ENCODE measurements around the gene PAX6. TPM values are rescaled to one million over a fixed set of nuclear protein-coding genes. Genes with fewer than 3 reads are reported as not detected.
A peak's percentile ranks its signal among the peaks of the same experiment; 100 is the strongest.

The PAX6 gene
- total RNA-seq, 1 donor from 2014 or later: 11.4 TPM

DNA sequence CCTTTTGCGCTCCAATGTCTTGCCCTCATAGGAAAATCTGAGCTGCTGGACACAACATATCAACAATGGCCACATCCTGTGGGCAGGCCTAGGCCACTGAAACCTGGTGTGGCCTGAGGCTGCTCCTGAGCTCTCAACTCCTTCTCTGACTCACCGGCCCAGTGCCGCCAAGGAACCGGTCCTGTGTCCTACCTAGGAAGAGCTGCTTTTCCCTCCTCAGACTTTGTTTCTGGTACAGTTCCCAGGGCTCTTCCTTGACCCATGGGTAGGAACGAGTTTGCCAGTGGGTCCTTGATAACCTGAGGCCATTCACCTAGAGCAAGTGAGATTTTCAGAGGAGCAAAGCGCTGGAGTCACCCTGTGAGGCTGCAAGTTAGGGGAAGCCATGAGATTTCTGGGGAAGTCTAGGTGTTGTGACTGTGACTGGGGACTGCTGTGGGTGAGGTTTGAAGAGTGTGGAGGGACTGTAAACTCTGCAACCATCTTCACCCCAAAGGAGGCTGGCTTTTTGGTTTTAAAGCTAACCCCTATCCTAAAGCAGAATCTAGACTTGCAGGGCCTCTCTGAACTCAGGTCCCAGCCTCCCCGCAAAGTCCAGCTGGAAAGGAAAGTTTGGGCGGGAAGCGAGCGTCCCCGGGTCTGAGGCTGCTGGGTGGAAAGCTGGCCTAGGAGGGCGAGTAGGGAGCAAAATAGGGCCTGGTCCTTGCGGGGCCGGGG is 12.0 kb upstream of the PAX6 start:
- FAIRE-seq: no peak
- DNase-seq (ENCODE audit: low spot score in 2 of 2): peak in 1 of 2 donors; percentile 18

DNA sequence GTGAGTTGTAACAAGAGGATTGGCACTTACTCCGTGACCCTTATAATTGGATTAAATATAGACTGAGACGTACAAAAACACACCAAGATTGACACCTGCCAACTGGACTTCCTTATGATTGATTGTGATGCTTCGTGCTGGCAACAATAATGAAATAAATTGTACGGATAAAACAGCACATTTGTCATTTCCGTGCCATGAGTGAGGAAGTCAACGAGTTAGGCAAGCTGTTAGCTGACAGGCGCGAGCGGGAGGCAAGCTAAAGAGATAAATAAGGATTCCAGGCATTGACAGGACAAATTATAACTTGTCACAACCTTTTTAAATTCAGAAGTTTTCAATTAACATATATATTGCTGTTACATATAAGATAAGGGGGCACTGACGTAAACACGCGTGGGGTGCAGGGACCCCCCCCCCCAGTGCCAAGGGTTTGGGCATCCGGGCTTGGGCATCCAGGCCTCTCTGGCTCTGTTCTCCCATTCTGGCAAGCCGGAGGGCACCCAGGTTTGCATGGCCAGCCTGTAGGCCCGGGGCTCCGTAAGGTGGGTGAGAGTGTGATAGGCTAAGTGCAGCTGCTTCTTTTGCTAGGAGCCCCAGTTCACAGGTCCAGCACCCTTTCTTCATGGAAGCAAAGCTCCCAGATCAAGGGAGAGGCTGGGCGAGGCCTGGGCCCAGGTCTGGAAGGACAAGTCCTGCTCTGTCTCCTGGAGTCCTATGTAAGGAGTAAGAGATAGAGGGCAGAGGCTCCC is 11.2 kb upstream of the PAX6 start:
- DNase-seq (ENCODE audit: low spot score in 2 of 2) (no peak), FAIRE-seq (no peak)

DNA sequence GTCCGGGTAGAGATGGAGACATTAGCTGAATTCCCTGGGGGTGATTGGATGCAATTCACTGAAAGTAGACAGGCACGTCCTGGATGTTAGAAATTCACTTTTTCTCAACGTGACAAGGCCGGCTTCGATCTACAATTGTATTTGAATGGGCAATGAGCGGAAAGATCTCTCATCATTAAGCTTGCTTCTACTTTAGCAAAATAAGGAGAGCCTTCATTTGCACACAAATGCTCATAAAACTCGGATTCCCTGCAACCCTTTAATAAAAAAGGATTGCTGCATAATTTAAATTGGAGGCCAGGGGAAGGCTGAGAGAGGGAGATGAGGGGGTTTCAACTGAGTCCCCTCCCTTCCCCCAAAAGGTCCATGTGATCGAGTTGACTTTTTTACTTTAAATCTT is 10.6 kb upstream of the PAX6 start:
- no peak for FAIRE-seq
- DNase-seq (ENCODE audit: low spot score in 2 of 2): peak in 1 of 2 donors; percentile 14

DNA sequence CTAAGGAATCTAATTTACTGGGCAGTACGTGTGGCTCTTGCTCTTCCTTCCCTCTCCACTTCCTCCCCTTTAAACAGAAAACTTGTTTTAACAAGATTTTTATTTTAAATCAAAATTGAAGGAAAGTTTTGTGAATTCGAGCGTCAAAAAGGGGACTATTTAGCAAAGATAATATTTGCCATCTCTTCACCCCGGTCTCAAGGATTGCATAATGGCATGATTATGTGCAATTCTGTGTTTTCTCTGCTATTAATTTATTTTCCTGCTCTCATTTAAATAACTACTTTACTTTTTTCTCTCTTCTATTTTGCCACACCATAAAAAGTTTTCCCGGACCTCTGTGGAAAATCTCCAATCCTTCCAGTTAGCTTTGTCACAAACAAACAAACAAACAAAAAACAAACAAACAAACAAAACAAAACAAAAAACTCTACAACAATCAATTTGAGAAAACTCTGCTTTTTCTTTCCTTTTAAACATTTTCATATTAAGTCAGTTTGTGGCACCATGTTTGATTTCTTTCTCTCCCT is 10.2 kb upstream of the PAX6 start:
- DNase-seq (ENCODE audit: low spot score in 2 of 2): peak in 1 of 2 donors; percentile 7
- FAIRE-seq: no peak

DNA sequence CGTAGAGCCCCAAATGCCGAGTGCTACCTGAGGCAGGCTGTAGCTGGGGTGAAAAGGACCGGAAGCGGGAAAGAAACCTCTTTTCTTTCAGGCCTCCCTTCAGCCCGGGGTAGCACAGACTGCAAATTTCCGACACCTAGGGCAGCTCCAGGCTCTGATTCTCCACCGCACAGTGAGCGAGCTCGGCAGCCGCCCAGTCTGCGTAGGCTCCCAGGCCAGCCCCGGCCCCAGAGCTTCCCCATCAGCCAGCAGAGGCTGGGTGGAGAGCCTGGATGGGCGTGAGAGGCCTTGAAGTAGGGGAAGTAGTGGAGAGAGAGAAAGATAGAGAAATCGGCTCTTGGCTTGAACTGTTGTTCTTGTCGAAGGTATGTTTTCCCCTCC is 9.3 kb upstream of the PAX6 start:
- FAIRE-seq: no peak
- peak in 1 of 2 donors; percentile 5 for DNase-seq (ENCODE audit: low spot score in 2 of 2)

DNA sequence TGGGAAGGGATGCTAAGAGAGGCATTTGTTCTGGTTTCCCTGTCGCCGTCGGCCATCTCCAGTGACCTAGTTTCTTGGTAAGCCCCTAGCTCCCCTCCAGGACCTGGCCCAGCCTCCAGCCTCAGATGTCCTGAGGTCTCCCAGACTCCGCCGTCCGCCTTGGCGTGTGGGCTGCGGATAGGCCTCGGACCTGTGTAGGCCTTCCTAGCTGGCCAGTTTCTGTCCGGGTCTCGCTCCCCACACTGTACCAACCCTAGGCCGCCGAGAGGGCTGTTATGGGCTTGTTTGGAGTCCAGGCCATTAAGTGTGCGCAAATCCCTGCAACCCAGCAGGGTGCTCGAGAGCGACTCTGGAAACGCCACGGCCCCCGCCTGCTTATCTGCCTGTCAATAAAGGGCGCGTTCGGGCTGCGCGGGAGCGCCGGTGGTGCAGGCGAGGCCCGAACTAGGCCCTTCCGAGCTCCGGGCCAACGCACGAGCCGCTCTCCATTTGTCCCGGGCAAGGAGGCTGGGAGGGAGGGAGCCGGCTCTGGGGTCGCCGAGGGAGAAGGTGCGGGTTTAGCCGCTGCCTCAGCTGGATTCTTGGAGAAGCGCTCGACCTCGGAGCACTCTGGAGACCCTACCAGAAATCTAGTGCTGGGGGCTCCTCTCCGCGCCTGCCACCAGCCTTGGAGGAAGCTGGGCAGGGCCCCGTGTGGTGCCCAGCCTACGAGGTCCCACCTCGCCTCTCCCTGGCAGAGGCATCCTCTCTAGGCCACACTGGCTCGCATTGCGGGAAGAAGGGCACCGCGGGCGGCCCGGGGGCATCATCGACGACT is 8.7 kb upstream of the PAX6 start:
- DNase-seq (ENCODE audit: low spot score in 2 of 2) (peak in 1 of 2 donors; percentile 6), FAIRE-seq (no peak)

DNA sequence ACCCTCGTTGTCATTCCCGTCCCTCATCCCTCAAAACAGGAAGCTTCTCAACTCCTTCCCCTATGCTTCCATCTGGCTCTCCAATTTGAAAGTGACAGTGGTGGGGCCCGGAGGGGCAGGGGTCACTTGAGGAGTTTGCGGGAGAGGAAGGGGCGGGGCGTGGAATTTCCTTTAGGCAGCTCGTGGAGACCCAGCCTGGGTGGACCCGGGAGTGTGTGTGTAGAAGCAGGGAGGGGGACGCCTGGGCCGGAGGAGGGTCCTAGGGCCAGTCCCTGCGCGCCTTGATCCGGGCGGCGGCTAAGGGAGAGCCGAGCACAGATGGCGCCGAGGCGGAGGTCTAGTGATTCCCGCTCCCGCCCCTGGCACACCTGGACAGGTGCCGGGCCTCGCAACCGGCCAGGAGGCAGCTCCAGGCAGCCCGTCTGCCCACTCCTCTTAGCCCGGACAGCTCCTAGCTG is 7.8 kb upstream of the PAX6 start:
- no peak for FAIRE-seq
- DNase-seq (ENCODE audit: low spot score in 2 of 2): no peak

DNA sequence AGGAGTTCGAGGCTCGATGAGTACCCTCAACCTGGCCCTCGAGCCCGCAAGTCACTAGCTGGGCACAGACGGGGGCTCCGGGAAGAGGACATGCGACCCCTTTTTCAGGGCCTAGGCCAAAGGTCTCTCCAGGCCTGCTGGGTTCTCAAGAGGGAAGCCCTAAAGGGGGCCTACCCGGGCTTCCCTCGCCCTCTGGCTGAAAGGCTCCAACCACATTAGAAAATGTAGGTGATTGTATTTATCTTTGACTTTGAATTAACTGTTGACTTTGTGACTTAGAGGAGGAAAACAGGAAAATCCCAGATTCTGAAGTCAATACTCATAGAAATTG is 7.3 kb upstream of the PAX6 start:
- DNase-seq (ENCODE audit: low spot score in 2 of 2) (no peak), FAIRE-seq (no peak)

DNA sequence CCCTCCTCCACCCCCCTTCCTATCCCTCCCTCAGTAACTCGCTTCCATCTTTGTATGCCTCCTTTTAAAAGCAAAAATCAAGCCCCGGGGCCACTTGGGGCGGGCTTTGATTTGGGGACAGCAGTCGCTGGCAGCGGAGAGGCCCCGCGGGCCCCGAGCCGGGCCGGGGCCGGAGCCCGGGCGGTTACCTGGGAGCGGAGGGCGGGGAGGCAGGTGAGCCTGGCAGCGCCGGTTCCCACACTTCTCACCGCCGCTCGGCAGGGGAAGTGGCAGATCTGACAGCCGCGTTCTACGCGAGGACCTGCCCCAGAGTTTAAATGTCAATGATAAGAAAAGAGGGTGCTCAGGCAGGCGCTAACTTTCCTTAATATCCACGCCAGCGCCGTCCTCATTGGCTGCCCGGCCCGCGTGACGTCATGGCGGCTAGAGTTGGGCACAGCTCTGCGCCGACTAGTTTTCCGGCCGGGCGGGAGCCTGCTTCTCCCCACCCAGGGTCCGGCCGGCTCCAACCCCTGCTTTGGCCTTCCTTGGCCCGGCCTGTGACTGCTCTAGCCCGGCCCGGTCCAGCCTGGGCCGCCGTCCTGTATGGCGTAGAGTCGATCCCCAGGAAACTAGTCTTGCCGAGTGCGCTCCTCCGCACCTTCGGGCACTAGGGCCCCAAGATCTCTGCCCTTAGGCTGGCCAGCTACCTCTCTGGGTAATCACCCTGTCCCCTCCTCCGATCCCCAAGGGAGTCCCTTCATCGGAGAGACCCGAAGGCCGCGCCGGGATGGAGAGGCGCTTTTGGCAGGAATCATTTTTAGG is 6.7 kb upstream of the PAX6 start:
- FAIRE-seq (no peak), DNase-seq (ENCODE audit: low spot score in 2 of 2) (no peak)

DNA sequence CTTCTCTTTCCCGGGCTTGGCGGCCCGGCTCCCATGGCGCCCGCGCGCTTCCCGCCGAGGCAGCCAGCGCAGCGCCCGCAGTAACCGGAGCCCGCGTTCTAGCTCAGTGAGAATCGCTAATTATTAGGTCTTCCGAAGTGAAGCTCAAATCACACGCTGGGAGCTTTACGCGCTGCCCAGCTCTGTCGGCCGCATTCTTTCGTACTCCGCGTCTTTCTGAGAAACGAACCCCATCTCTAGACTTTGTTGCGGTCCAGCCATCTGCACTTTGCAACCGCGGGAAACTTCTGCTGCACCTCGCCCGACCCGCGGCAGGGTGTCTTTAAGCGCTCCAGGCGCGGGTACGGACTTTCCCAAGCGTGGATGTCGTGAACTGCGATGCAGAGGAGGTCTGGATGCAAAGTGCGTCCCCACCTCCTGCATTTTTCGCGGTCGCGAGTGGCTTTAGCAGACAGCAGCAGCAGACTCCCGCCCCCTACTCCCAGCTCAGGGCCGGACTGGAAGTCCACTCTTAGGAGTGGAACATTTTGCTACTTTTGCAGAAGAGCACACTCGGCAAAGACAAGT is 6.0 kb upstream of the PAX6 start:
- DNase-seq (ENCODE audit: low spot score in 2 of 2) (no peak), FAIRE-seq (no peak)

DNA sequence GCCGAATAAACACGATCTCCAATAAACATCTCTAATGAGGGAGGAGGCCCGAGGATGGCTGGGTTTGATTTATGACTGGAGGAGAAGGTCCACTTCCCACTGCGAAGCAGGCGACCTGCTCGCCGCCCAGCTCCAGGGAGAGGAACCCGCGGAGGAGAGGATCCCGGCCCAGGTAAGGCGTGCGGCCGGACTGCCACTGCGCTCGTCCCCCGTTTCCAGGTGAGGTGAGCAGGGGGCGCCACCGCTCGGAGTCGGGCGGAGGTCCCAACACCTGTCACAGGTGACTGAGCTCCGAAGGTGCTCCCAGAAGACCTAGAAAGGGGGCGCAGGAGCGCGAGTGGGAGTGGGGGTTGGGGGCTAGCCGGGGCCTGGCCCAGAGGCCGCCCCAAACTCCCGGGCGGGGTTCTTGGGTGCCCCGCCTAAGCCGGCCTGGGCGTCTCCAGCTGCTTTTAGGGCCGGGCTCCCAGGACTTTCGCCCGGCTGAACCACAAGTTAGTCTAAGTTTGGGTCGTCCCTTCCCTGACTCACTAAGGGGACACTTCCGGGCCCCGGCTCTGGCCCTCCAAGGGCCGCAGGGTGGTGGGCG is 5.4 kb upstream of the PAX6 start:
- FAIRE-seq (no peak), DNase-seq (ENCODE audit: low spot score in 2 of 2) (no peak)

DNA sequence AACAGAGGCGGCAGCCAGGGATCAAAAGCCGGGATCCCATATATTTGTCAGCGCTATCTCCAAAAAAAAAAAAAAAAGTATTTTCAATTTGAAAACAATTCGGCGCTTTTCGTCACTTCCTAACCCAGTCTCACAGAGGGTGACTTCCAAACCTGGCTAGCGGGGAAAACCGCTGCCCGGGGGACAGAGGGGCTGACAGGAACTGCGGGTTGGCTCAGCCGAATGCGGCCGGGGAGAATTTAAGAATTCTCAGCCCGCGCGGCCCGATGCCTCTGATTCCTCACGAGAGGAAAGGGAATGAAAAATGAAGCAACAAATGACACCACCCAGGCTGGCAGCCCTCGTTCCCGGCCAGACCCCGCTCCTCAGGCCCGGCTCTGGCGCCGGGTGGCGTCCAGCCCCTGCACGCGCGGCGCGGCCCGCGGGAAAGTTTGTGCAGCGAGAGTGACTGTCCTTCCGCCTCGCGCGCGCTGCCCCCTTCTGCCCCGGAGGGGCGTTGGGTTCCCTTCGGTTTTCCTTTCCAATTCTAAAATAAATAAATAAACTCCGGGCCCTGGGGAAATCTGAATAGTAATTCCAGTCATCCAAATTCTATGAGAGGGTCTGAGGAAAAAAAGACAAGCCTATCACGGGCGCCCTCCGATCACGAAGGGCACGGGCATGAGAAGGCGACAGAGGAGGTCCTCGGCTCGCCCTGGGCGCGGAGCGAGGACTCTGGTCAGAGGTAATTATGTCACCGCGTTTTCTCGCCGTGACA is 4.8 kb upstream of the PAX6 start:
- no peak for DNase-seq (ENCODE audit: low spot score in 2 of 2)

DNA sequence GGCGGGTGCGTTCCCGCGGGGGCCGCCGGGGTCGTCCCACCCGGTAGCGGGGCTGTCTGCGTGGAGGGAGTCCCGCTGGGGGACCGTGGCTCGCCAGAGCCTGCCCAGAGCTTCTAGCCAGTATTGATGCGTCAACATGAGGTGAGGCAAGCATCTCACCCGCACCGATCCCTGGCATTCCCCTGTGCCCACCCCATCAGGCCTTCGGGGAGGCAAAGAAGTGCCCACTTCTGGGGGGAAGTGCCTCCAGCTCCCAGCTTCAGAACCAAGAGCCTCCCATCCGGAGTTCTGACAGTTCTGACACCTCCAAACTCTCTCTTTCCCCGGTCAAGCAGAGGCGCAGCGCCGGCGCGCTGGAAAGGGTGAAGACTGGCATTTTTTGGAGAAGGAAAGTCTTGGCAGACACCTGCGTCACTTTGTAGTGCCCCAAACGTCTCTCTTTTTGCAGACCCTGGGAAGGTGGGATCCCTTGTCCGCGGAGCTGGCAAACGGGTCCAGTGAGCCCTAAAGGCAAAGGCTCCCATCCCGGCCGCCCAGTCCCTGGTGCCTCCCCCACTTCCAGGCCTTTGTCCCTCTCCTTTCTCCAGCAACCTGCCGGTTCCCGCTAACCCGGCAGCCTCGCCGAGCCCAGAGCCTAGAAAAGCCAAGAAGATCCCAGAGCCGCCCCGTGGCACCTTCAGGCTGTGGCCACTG is 3.2 kb upstream of the PAX6 start:
- DNase-seq (ENCODE audit: low spot score in 2 of 2) (no peak), FAIRE-seq (no peak)

More for the DNA sequence above, 4.8 kb upstream of the PAX6 start:
- no peak for FAIRE-seq

DNA sequence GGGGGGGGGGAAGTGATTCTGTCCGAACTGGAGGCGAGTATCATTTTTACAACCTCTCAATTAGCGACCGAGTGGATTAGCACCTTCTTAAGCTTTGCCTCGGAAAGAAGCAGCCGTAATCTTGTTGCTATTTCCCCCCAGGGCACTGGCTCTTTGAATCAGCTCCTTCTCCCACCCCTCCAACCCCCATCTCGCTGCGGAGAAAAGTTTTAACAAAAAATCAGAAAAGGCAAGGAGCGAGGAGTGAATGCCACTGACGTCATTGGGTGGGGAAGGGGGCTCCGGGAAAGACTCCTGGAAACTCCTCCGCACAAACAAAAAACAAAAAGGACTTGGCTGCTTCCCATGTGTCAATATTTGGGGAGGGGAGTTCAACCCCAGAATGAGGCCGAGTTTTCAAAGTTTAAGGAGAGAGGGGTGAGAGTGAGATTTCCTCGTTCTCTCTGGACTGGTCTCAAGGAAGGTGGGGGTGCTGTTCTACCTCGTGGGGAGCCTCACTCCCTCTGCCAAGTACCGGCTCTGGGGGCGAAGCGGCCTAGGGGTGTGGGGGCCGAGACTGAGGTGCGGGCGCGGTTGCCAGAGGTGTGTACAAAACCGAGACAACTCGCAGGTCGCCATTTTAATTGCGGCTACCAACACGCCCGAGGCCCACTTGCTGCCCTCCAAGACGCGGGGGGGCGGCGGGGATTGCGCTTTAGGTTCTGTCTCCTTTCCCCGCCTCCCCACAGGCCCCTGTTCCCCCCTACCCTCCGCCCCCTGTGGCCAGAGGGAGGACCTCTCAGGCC is 2.5 kb upstream of the PAX6 start:
- DNase-seq (ENCODE audit: low spot score in 2 of 2) (no peak), FAIRE-seq (no peak)

DNA sequence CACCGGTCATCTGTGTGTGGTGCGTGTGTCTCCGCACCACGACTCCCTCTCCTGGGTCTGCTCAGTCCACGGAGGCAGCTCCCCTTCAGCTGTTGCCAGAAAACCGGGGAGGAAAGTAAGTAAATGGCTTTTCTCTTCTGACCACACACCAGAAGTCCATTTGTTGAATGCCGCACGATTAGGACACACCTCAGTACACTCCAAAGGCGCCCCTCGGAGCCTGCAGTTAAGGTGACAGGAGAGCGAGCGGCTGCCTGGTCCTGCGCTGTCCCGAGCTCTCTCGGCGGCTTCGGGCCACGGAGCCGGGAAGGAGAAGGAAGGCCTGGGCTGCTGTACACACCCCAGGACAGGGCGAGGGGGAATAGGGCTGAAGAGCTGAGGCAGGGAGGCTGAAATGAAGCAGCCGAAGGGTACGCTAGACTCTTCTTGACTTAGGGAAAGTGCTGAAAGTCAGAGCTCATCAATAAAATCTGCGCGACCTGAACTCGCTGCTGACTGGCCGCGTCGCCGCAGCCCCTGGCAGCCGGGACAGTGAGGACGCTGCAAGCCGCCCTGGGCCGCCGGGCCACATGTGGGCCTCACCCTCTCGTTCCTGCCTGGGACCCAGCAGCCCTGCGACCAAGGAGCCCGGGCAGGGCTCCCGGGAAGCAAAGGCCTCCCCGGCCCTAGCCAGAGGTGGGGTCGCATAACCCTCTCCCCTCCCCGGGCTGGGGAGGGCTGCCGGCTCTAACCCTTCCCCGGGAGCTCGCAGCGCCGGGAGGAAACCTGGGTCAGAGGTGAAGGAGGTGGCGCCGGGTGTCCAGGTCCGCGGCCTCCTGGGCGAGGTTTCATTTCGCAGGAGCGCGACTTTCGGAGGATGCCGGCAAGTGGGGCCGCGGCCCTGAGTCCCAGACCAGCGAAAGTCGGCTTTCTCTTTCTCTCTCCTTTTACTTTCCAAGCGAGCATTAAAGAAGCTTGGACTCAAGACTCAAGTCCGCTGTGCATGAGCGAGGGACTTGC is 1.6 kb upstream of the PAX6 start:
- FAIRE-seq (no peak), DNase-seq (ENCODE audit: low spot score in 2 of 2) (no peak)
